Measurements from ENCODE around the gene CRYZL1.

Gene CRYZL1

DNA sequence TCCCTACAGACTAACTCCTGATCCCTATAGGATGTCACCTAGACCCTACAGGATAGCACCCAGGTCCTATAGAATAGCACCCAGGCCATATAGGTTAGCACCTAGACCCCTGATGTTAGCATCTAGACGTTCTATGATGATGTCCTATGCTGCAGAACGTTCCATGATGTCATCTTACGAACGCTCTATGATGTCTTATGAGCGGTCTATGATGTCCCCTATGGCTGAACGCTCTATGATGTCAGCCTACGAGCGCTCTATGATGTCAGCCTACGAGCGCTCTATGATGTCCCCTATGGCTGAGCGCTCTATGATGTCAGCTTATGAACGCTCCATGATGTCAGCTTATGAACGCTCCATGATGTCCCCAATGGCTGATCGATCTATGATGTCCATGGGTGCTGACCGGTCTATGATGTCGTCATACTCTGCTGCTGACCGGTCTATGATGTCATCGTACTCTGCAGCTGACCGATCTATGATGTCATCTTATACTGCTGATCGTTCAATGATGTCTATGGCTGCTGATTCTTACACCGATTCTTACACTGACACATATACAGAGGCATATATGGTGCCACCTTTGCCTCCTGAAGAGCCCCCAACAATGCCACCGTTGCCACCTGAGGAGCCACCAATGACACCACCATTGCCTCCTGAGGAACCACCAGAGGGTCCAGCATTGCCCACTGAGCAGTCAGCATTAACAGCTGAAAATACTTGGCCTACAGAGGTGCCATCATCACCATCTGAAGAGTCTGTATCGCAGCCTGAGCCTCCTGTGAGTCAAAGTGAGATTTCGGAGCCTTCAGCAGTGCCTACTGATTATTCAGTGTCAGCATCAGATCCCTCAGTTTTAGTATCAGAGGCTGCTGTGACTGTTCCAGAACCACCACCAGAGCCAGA, 89.2 kb downstream of the CRYZL1 start:
- no peak for TF ChIP-seq ZNF274 (IDR thresholded peaks at IDR 0.05; ENCODE audit: low read depth, low read length)
- TF ChIP-seq YY1 (IDR thresholded peaks at IDR 0.05; ENCODE audit: insufficient read depth, insufficient read length), result no peak
- TF ChIP-seq SUZ12 (IDR thresholded peaks at IDR 0.05; ENCODE audit: extremely low read depth, insufficient read depth, insufficient read length), result no peak

GRCh38 chr21:33551664-33552063, 89.9 kb downstream of the CRYZL1 start:
- H3K9me3 ChIP-seq (ENCODE audit: insufficient read depth, low read length), result no peaks in the 10 kb centered on the region
- peaks cover 97% of the 10 kb centered on the region for H3K36me3 ChIP-seq (ENCODE audit: insufficient read depth, insufficient read length, low read length)
- no peak for DNase-seq (ENCODE audit: low read depth, low spot score)
- H3K27me3 ChIP-seq (ENCODE audit: insufficient read depth, insufficient read length), result no peaks in the 10 kb centered on the region
- H3K4me3 ChIP-seq (ENCODE audit: insufficient read length, low read depth), result no peak overlapping the region
- H3K4me1 ChIP-seq (ENCODE audit: insufficient read depth, insufficient read length), result no peaks in the 10 kb centered on the region
- TF ChIP-seq ZNF274 (IDR thresholded peaks at IDR 0.05; ENCODE audit: low read depth, low read length) (no peak), YY1 (IDR thresholded peaks at IDR 0.05; ENCODE audit: insufficient read depth, insufficient read length) (no peak), SUZ12 (IDR thresholded peaks at IDR 0.05; ENCODE audit: extremely low read depth, insufficient read depth, insufficient read length) (no peak)
- no peak overlapping the region for H3K9ac ChIP-seq (ENCODE audit: insufficient read length, low read depth)

More for the DNA sequence above, 89.2 kb downstream of the CRYZL1 start:
- no peaks in the 10 kb centered on the region for H3K4me1 ChIP-seq (ENCODE audit: insufficient read depth, insufficient read length)
- H3K9me3 ChIP-seq (ENCODE audit: insufficient read depth, low read length), result no peaks in the 10 kb centered on the region
- peaks cover 97% of the 10 kb centered on the region for H3K36me3 ChIP-seq (ENCODE audit: insufficient read depth, insufficient read length, low read length)
- no peak overlapping the region for H3K9ac ChIP-seq (ENCODE audit: insufficient read length, low read depth)
- H3K27me3 ChIP-seq (ENCODE audit: insufficient read depth, insufficient read length), result no peaks in the 10 kb centered on the region
- no peak for DNase-seq (ENCODE audit: low read depth, low spot score)
- H3K4me3 ChIP-seq (ENCODE audit: insufficient read length, low read depth), result no peak overlapping the region

- DNase-seq (ENCODE audit: low read depth, low spot score), result no peak
- H3K36me3 ChIP-seq (ENCODE audit: insufficient read depth, insufficient read length, low read length), result peaks cover 98% of the 10 kb centered on the region
- TF ChIP-seq SUZ12 (IDR thresholded peaks at IDR 0.05; ENCODE audit: extremely low read depth, insufficient read depth, insufficient read length), result no peak
- no peak for TF ChIP-seq ZNF274 (IDR thresholded peaks at IDR 0.05; ENCODE audit: low read depth, low read length)
Observed at GRCh38 chr21:33550772-33551660, 90.5 kb downstream of the CRYZL1 start.

DNA sequence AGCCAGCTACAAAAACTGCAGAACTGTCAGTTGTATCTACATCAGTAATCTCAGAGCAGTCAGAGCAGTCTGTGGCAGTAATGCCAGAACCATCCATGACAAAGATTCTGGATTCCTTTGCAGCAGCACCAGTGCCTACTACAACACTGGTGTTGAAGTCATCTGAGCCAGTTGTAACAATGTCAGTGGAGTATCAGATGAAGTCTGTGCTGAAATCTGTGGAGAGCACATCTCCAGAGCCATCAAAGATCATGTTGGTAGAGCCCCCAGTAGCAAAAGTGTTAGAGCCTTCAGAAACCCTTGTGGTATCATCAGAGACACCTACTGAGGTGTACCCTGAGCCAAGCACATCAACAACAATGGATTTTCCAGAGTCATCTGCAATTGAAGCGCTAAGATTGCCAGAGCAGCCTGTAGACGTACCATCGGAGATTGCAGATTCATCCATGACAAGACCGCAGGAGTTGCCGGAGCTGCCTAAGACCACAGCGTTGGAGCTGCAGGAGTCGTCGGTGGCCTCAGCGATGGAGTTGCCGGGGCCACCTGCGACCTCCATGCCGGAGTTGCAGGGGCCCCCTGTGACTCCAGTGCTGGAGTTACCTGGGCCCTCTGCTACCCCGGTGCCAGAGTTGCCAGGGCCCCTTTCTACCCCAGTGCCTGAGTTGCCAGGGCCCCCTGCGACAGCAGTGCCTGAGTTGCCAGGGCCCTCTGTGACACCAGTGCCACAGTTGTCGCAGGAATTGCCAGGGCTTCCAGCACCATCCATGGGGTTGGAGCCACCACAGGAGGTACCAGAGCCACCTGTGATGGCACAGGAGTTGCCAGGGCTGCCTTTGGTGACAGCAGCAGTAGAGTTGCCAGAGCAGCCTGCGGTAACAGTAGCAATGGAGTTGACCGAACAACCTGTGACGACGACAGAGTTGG, 91.4 kb downstream of the CRYZL1 start:
- H3K4me3 ChIP-seq (ENCODE audit: insufficient read length, low read depth), result no peak overlapping the region
- TF ChIP-seq SUZ12 (IDR thresholded peaks at IDR 0.05; ENCODE audit: extremely low read depth, insufficient read depth, insufficient read length) (no peak), YY1 (IDR thresholded peaks at IDR 0.05; ENCODE audit: insufficient read depth, insufficient read length) (no peak), ZNF274 (IDR thresholded peaks at IDR 0.05; ENCODE audit: low read depth, low read length) (no peak)
- no peak overlapping the region for H3K9ac ChIP-seq (ENCODE audit: insufficient read length, low read depth)
- no peak for DNase-seq (ENCODE audit: low read depth, low spot score)
- H3K9me3 ChIP-seq (ENCODE audit: insufficient read depth, low read length), result no peaks in the 10 kb centered on the region
- no peaks in the 10 kb centered on the region for H3K4me1 ChIP-seq (ENCODE audit: insufficient read depth, insufficient read length)
- no peaks in the 10 kb centered on the region for H3K27me3 ChIP-seq (ENCODE audit: insufficient read depth, insufficient read length)
- peaks cover 97% of the 10 kb centered on the region for H3K36me3 ChIP-seq (ENCODE audit: insufficient read depth, insufficient read length, low read length)

More at GRCh38 chr21:33550772-33551660, 90.5 kb downstream of the CRYZL1 start:
- Histone ChIP-seq H3K9ac (ENCODE audit: insufficient read length, low read depth) (no peak overlapping the region), H3K4me1 (ENCODE audit: insufficient read depth, insufficient read length) (no peaks in the 10 kb centered on the region), H3K27me3 (ENCODE audit: insufficient read depth, insufficient read length) (no peaks in the 10 kb centered on the region), H3K4me3 (ENCODE audit: insufficient read length, low read depth) (no peak overlapping the region), H3K9me3 (ENCODE audit: insufficient read depth, low read length) (no peaks in the 10 kb centered on the region)

- Histone ChIP-seq H3K4me1 (ENCODE audit: insufficient read depth, insufficient read length) (no peaks in the 10 kb centered on the region), H3K4me3 (ENCODE audit: insufficient read length, low read depth) (no peak overlapping the region), H3K9ac (ENCODE audit: insufficient read length, low read depth) (no peak overlapping the region), H3K27me3 (ENCODE audit: insufficient read depth, insufficient read length) (no peaks in the 10 kb centered on the region), H3K36me3 (ENCODE audit: insufficient read depth, insufficient read length, low read length) (peaks cover 68% of the 10 kb centered on the region), H3K9me3 (ENCODE audit: insufficient read depth, low read length) (no peaks in the 10 kb centered on the region)
- no peak for DNase-seq (ENCODE audit: low read depth, low spot score)
- TF ChIP-seq SUZ12 (IDR thresholded peaks at IDR 0.05; ENCODE audit: extremely low read depth, insufficient read depth, insufficient read length) (no peak), YY1 (IDR thresholded peaks at IDR 0.05; ENCODE audit: insufficient read depth, insufficient read length) (no peak), ZNF274 (IDR thresholded peaks at IDR 0.05; ENCODE audit: low read depth, low read length) (no peak)
Observed at GRCh38 chr21:33546086-33546485, 95.5 kb downstream of the CRYZL1 start.

- peaks cover 63% of the 10 kb centered on the region for H3K36me3 ChIP-seq (ENCODE audit: insufficient read depth, insufficient read length, low read length)
- no peaks in the 10 kb centered on the region for H3K27me3 ChIP-seq (ENCODE audit: insufficient read depth, insufficient read length)
- no peak for DNase-seq (ENCODE audit: low read depth, low spot score)
- peak overlapping the region; percentile 88 for H3K4me3 ChIP-seq (ENCODE audit: insufficient read length, low read depth)
- no peaks in the 10 kb centered on the region for H3K4me1 ChIP-seq (ENCODE audit: insufficient read depth, insufficient read length)
- no peaks in the 10 kb centered on the region for H3K9me3 ChIP-seq (ENCODE audit: insufficient read depth, low read length)
- TF ChIP-seq ZNF274 (IDR thresholded peaks at IDR 0.05; ENCODE audit: low read depth, low read length) (no peak), YY1 (IDR thresholded peaks at IDR 0.05; ENCODE audit: insufficient read depth, insufficient read length) (no peak), SUZ12 (IDR thresholded peaks at IDR 0.05; ENCODE audit: extremely low read depth, insufficient read depth, insufficient read length) (no peak)
- H3K9ac ChIP-seq (ENCODE audit: insufficient read length, low read depth), result peak overlapping the region; percentile 99
Observed at GRCh38 chr21:33544451-33545195, 96.9 kb downstream of the CRYZL1 start.
